ENCODE results near the gene SLMAP.

Gene SLMAP

DNA sequence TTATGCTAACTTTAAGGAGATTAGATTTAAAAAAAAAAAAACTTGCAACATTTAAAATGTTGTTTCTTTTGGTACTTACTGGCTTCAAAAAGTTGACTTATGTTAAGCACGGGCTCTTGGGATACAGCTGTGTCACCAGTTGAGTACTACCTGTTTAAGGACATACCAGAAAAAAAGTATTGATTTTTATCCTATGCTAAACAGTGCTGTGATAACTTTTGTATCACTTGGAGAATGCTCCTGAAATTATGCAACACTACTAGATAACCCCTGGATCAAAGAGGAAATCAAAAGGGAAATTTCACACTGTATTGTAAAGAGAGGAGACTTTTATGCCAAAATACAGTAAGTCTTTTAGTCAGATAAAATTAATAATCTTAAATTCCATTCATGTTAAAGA, 77.7 kb downstream of the SLMAP start:
- TF ChIP-seq CTCF (IDR thresholded peaks at IDR 0.05; ENCODE audit: low read length, missing control alignments) = no peak
- DNase-seq (ENCODE audit: low read depth) = no peak
- no peak overlapping the region for H3K4me3 ChIP-seq (replicated peaks; ENCODE audit: low read depth, low read length)

DNA sequence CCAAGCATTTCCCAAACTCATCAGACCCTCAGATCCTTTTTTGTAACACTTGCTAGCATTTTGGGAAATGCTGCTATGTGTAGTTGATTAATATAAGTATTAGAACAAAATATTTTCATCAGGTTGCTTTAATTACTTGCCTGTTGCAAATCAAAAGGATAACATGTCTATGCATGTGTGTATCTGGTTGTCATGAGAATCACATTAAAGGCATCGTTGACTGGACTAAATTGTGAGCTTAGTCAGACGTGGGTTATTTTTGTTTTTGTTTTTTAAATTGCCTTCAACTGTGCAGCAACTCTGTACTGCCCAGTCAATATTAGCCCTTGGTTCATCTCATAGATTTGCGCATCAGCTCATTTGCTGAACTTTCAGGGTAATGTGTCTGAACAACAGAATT, 81.6 kb downstream of the SLMAP start:
- DNase-seq (ENCODE audit: low read depth) = no peak
- TF ChIP-seq CTCF (IDR thresholded peaks at IDR 0.05; ENCODE audit: low read length, missing control alignments) = no peak
- no peak overlapping the region for H3K4me3 ChIP-seq (replicated peaks; ENCODE audit: low read depth, low read length)

DNA sequence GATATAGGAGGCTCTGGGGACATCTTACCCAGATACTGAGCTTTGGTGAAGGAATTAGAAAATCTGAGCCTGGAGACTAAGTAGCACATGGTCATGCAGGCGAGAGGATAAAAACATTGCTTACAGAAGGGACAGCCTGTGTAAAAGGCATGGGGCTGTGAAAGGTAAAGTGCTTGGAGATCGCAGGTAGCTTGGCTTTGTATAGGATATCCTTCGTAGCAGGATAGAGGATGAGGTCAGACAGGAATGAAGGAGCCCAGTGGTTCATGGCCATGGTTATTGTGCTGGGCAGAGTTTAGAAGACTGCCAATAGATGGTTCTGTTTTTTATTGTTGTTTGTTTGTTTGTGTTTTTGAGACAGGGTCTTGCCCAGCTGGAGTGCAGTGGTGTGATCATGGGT, 82.5 kb downstream of the SLMAP start:
- no peak for DNase-seq (ENCODE audit: low read depth)
- TF ChIP-seq CTCF (IDR thresholded peaks at IDR 0.05; ENCODE audit: low read length, missing control alignments) = no peak
- H3K4me3 ChIP-seq (replicated peaks; ENCODE audit: low read depth, low read length) = no peak overlapping the region

DNA sequence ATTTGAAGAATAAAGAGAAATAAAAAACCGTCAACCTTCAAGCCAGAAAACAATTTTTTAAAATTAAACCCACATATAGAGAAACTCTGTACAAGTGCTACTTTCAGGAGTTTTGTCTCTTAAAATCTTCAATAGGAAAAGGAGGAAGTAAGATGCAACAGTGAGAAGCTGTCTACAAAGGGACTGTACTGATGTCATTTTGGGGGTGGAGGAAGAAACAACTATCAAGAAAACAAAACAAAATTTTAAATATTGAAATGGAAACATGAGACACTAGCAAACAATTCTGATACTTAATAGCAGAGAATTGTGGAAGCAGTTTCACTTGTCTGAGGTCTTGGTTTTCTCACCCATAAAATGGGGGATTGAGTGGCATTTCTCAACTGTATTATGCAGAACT, 84.4 kb downstream of the SLMAP start:
- no peak for TF ChIP-seq CTCF (IDR thresholded peaks at IDR 0.05; ENCODE audit: low read length, missing control alignments)
- DNase-seq (ENCODE audit: low read depth) = no peak
- H3K4me3 ChIP-seq (replicated peaks; ENCODE audit: low read depth, low read length) = no peak overlapping the region

DNA sequence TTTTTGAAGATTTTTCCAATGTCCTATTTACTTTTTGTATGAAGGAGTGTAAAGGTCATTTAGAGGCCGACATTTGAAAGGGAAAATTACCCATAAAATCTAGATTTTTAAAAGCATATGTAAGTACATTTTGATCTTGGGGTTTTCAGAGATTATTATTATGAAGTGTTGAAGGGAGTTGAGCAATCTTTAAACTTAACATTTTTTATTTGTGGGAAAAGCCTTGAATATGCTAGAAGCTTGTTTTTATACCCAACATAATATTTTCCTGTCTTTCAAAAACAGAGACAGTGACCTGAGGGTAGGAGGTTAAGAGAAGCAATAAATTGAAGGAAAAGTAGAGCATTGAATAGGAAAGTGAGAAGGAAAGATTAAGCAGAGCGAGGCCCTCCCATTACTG, 85.7 kb downstream of the SLMAP start:
- no peak for DNase-seq (ENCODE audit: low read depth)
- no peak overlapping the region for H3K4me3 ChIP-seq (replicated peaks; ENCODE audit: low read depth, low read length)
- no peak for TF ChIP-seq CTCF (IDR thresholded peaks at IDR 0.05; ENCODE audit: low read length, missing control alignments)

- no peak for DNase-seq (ENCODE audit: low read depth)
- H3K4me3 ChIP-seq (replicated peaks; ENCODE audit: low read depth, low read length) = no peak overlapping the region
- TF ChIP-seq CTCF (IDR thresholded peaks at IDR 0.05; ENCODE audit: low read length, missing control alignments) = no peak
These were observed 92.1 kb downstream of the SLMAP start for GRCh38 chr3:57848177-57848738.

DNA sequence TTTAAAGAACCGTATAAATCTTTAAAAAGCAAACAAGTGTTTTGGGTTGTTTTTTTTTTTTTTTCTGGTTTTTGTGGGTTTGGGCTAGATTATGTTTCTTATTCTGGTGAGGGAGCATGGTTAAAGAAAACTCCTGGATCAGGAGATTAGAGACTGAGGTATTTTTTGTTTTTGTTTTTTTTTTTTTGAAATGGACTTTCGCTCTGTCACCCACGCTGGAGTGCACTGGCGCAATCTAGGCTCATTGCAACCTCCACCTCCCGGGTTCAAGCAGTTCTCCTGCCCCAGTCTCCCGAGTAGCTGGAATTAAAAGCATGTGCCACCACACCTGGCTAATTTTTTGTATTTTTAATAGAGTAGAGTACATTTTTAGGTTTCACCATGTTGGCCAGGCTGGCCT, 95.2 kb downstream of the SLMAP start:
- no peak for TF ChIP-seq CTCF (IDR thresholded peaks at IDR 0.05; ENCODE audit: low read length, missing control alignments)
- DNase-seq (ENCODE audit: low read depth) = no peak
- H3K4me3 ChIP-seq (replicated peaks; ENCODE audit: low read depth, low read length) = no peak overlapping the region

Measured in fibroblast of pulmonary artery (primary cell).